OCI-LY7 (cell line): ENCODE data around the gene MYO1C. TPM values are rescaled to one million over a fixed set of nuclear protein-coding genes. Genes with fewer than 3 reads are reported as not detected.

Experiments
- BruUV-seq: library from RNA; stranded (reverse); fragments of 400-500 nt; replicated peaks from 2 replicates; lab custom pipeline; 2021; lab: Mats Ljungman, UMichigan
- CTCF ChIA-PET: fragments of 300-600 bp; sonication (Branson Sonifier 250); formaldehyde crosslinking; loops from one replicate; lab custom pipeline; 2022; ENCODE audit warnings: antibody characterized with exemption; ENCODE audit not compliant: unreplicated experiment; lab: Charles Lee
- POLR2A ChIA-PET: fragments of 300-600 bp; sonication (Branson Sonifier 250); formaldehyde crosslinking; loops from one replicate; lab custom pipeline; 2022; ENCODE audit warnings: antibody characterized with exemption; lab: Charles Lee
- DNase-seq: peaks from one replicate; pipeline ENCODE4 v3.0.0-alpha.2; 2015; ENCODE audit warnings: low spot score
- H2AFZ ChIP-seq: fragments of 200-600 bp; sonication (generic), shearing (Covaris generic); 2 replicates; pipeline ENCODE4 v1.6.1; 2014; ENCODE audit warnings: mild to moderate bottlenecking, antibody characterized with exemption, low read length, moderate library complexity
- H3K27ac ChIP-seq: fragments of 200-600 bp; sonication (generic); 2 replicates; pipeline ENCODE4 v1.5.1; 2014; ENCODE audit warnings: mixed run types, low read depth, mild to moderate bottlenecking, moderate library complexity, low read length, inconsistent platforms; ENCODE audit not compliant: poor library complexity, severe bottlenecking
- H3K36me3 ChIP-seq: fragments of 200-600 bp; sonication (generic); 2 replicates; pipeline ENCODE4 v1.6.1; 2014; ENCODE audit warnings: mild to moderate bottlenecking, antibody characterized with exemption, low read length, moderate library complexity, mixed read lengths; ENCODE audit not compliant: insufficient read depth
- H3K4me1 ChIP-seq: fragments of 200-600 bp; sonication (generic); 2 replicates; pipeline ENCODE4 v1.5.1; 2014; ENCODE audit warnings: mild to moderate bottlenecking, low read length; ENCODE audit not compliant: insufficient read depth, poor library complexity, severe bottlenecking
- H3K4me2 ChIP-seq: fragments of 200-600 bp; sonication (generic); 2 replicates; pipeline ENCODE4 v1.6.1; 2014; ENCODE audit warnings: mild to moderate bottlenecking, low read length
- H3K4me3 ChIP-seq: fragments of 200-600 bp; sonication (generic); 2 replicates; pipeline ENCODE4 v1.5.1; 2014; ENCODE audit warnings: mild to moderate bottlenecking, low read depth, low read length; ENCODE audit not compliant: poor library complexity, severe bottlenecking
- H3K79me2 ChIP-seq: fragments of 200-600 bp; sonication (generic); 2 replicates; pipeline ENCODE4 v1.6.1; 2016; ENCODE audit warnings: low read depth, mild to moderate bottlenecking, low read length, moderate library complexity, mixed read lengths; ENCODE audit not compliant: insufficient read depth
- H3K9me2 ChIP-seq: fragments of 200-600 bp; sonication (generic); 2 replicates; pipeline ENCODE4 v1.6.1; 2016; ENCODE audit warnings: mild to moderate bottlenecking, low read length, mixed read lengths; ENCODE audit not compliant: insufficient read depth
- H3K9me3 ChIP-seq: fragments of 200-600 bp; sonication (generic); 2 replicates; pipeline ENCODE4 v1.6.1; 2014; ENCODE audit warnings: mild to moderate bottlenecking, mixed run types, low read length, mixed read lengths
- H4K20me1 ChIP-seq: fragments of 200-600 bp; sonication (generic); 2 replicates; pipeline ENCODE4 v1.6.1; 2014; ENCODE audit warnings: mild to moderate bottlenecking, antibody characterized with exemption, low read length, moderate library complexity, mixed read lengths; ENCODE audit not compliant: insufficient read depth
- CTCF ChIP-seq: fragments of 200-600 bp; sonication (generic); conservative IDR thresholded peaks from 2 replicates; pipeline ENCODE4 v1.5.1; 2014; ENCODE audit warnings: mild to moderate bottlenecking, antibody characterized with exemption, low read length, moderate library complexity, mixed read lengths
- EZH2phosphoT487 ChIP-seq: fragments of 200-600 bp; sonication (generic); IDR thresholded peaks from 2 replicates; pipeline ENCODE4 v1.6.1; 2018; ENCODE audit warnings: low read depth, borderline replicate concordance, mild to moderate bottlenecking, mixed run types, antibody characterized with exemption, low read length, moderate library complexity, mixed read lengths
- intact Hi-C: fragments of 100-400 bp; cut with micrococcal nuclease; formaldehyde crosslinking; loops from one replicate; pipeline ENCODE4 v1.10.0; 2022; ENCODE audit not compliant: unreplicated experiment
- total RNA-seq, 2 experiments: library from RNA; depleted of rRNA in 1 of 2; stranded (reverse); fragments of >200 nt in 1 of 2; shearing (Covaris generic) in 1 of 2; gene quantifications; 2 replicates each; pipeline ENCODE4 v1.2.3, GENCODE V29; 2014 to 2022

The MYO1C gene
- total RNA-seq, 2 experiments from 2014 or later = 17.2 to 74.4 TPM

GRCh38 chr17:1506649-1507267, 14.3 kb upstream of the MYO1C start:
- Histone ChIP-seq H3K36me3 (0 out of 2 replicates have a peak, but pooled peaks cover 3% of the 10 kb centered on the region), H4K20me1 (no peaks in the 10 kb centered on the region), H3K4me3 (no peak overlapping the region), H3K27ac (no peak overlapping the region), H3K4me1 (no peaks in the 10 kb centered on the region), H3K79me2 (no peaks in the 10 kb centered on the region), H3K9me2 (no peaks in the 10 kb centered on the region), H3K4me2 (no peak overlapping the region), H2AFZ (no peak overlapping the region), H3K9me3 (no peaks in the 10 kb centered on the region)
- intact Hi-C loops = no loop called here
- ChIA-PET CTCF (no interaction called here), POLR2A (no interaction called here)
- DNase-seq = no peak
- no peak for TF ChIP-seq CTCF
- TF ChIP-seq EZH2phosphoT487 = no peak
- no TSS peak for BruUV-seq

- DNase-seq = no peak
- Histone ChIP-seq H3K79me2 (no peaks in the 10 kb centered on the region), H2AFZ (no peak overlapping the region), H3K27ac (no peak overlapping the region), H3K4me3 (no peak overlapping the region), H4K20me1 (no peaks in the 10 kb centered on the region), H3K9me2 (no peaks in the 10 kb centered on the region), H3K36me3 (0 out of 2 replicates have a peak, but pooled peaks cover 3% of the 10 kb centered on the region), H3K4me2 (no peak overlapping the region), H3K4me1 (no peaks in the 10 kb centered on the region), H3K9me3 (no peaks in the 10 kb centered on the region)
- intact Hi-C loops = no loop called here
- ChIA-PET POLR2A (interaction anchor here (1.2 kb wide), 1 partner anchor 11 kb away, joined by 3 read pairs; no protein-coding TSS in a partner anchor), CTCF (no interaction called here)
- no TSS peak for BruUV-seq
- TF ChIP-seq EZH2phosphoT487 = no peak
- no peak for TF ChIP-seq CTCF
Observed at GRCh38 chr17:1505586-1505985, 13.1 kb upstream of the MYO1C start.

- H3K4me2 ChIP-seq = no peak overlapping the region
- no TSS peak for BruUV-seq
- H3K27ac ChIP-seq = no peak overlapping the region
- no peak overlapping the region for H3K4me3 ChIP-seq
- DNase-seq = no peak
- no peaks in the 10 kb centered on the region for H3K9me2 ChIP-seq
- no peak overlapping the region for H2AFZ ChIP-seq
- no peaks in the 10 kb centered on the region for H3K9me3 ChIP-seq
- H3K36me3 ChIP-seq = 0 out of 2 replicates have a peak, but pooled peaks cover 3% of the 10 kb centered on the region
- H3K4me1 ChIP-seq = no peaks in the 10 kb centered on the region
- CTCF ChIA-PET = no interaction called here
- no peaks in the 10 kb centered on the region for H4K20me1 ChIP-seq
- no peaks in the 10 kb centered on the region for H3K79me2 ChIP-seq
- TF ChIP-seq CTCF (no peak), EZH2phosphoT487 (no peak)
- POLR2A ChIA-PET = interaction anchor here (1.2 kb wide), 1 partner anchor 10 kb away, joined by 3 read pairs; no protein-coding TSS in a partner anchor
- intact Hi-C loops = no loop called here
Observed at GRCh38 chr17:1504866-1505265, 12.4 kb upstream of the MYO1C start.
